HepG2 (cell line): ENCODE data around the gene TRIM54. TPM values are rescaled to one million over a fixed set of nuclear protein-coding genes. Genes with fewer than 3 reads are reported as not detected.

Experiments used
- CC2D1A ChIP-seq: sonication (generic); formaldehyde crosslinking; IDR thresholded peaks from 2 replicates; pipeline ENCODE4 v1.8.1; 2023; ENCODE audit warnings: mild to moderate bottlenecking, missing genetic modification reagents
- ELF1 ChIP-seq: sonication (generic); formaldehyde crosslinking; IDR thresholded peaks from 2 replicates; pipeline ENCODE4 v1.4.0; 2020; ENCODE audit warnings: missing genetic modification reagents
- ESRRA ChIP-seq: sonication (generic); formaldehyde crosslinking; IDR thresholded peaks from 2 replicates; pipeline ENCODE4 v1.5.1; 2020; ENCODE audit warnings: mild to moderate bottlenecking, low read depth, missing genetic modification reagents
- FOXK1 ChIP-seq: sonication (generic); formaldehyde crosslinking; IDR thresholded peaks from 2 replicates; pipeline ENCODE4 v1.4.0; 2020; ENCODE audit warnings: low read depth, missing genetic modification reagents, borderline replicate concordance
- FOXM1 ChIP-seq: sonication (generic); formaldehyde crosslinking; IDR thresholded peaks from 2 replicates; pipeline ENCODE4 v1.5.0; 2020; ENCODE audit warnings: missing genetic modification reagents
- JDP2 ChIP-seq: sonication (generic); formaldehyde crosslinking; IDR thresholded peaks from 2 replicates; pipeline ENCODE4 v1.8.1; 2022; ENCODE audit warnings: missing genetic modification reagents, borderline replicate concordance
- KAT2B ChIP-seq: fragments of 150-350 bp; IDR thresholded peaks from 2 replicates; pipeline ENCODE4 v1.6.1; 2014; ENCODE audit warnings: low read depth, low read length, borderline replicate concordance
- KLF9 ChIP-seq: IDR thresholded peaks from 2 replicates; pipeline ENCODE4 v1.6.1; 2016; ENCODE audit warnings: low read depth
- MAFG ChIP-seq: sonication (generic); formaldehyde crosslinking; IDR thresholded peaks from 2 replicates; pipeline ENCODE4 v1.5.1; 2020; ENCODE audit warnings: mild to moderate bottlenecking, missing genetic modification reagents
- MATR3 ChIP-seq: sonication (generic); formaldehyde crosslinking; IDR thresholded peaks from 2 replicates; pipeline ENCODE4 v1.4.0; 2020; ENCODE audit warnings: missing genetic modification reagents
- PHF5A ChIP-seq: IDR thresholded peaks from one replicate; pipeline ENCODE4 v1.6.1; 2018; ENCODE audit warnings: low read depth, missing genetic modification reagents; ENCODE audit not compliant: unreplicated experiment
- PRPF4 ChIP-seq: fragments of 200-400 bp; formaldehyde crosslinking; IDR thresholded peaks from 2 replicates; pipeline ENCODE4 v1.6.1; 2016; ENCODE audit warnings: low read length, low read depth; ENCODE audit not compliant: poor library complexity, severe bottlenecking
- RARA ChIP-seq: IDR thresholded peaks from 2 replicates; pipeline ENCODE4 v1.6.1; 2016; ENCODE audit warnings: missing genetic modification reagents, missing compliant biosample characterization
- SKI ChIP-seq: fragments of 450-650 bp; IDR thresholded peaks from one replicate; pipeline ENCODE4 v1.6.1; 2018; ENCODE audit warnings: mild to moderate bottlenecking; ENCODE audit not compliant: partially characterized antibody
- SMARCC2 ChIP-seq: fragments of 450-650 bp; IDR thresholded peaks from 2 replicates; pipeline ENCODE4 v1.6.1; 2017; ENCODE audit warnings: antibody characterized with exemption, mild to moderate bottlenecking
- SP1 ChIP-seq, 2 experiments: fragments of 450-650 bp in 1 of 2; sonication (generic) in 1 of 2; formaldehyde crosslinking in 1 of 2; IDR thresholded peaks; 2 replicates each; pipeline versions ENCODE4 v1.4.0 to v1.6.1; 2016 to 2020; ENCODE audit warnings: missing genetic modification reagents in 1 of 2
- U2AF1 ChIP-seq: fragments of 200-400 bp; formaldehyde crosslinking; optimal IDR thresholded peaks from 2 replicates; pipeline ENCODE3; 2017; ENCODE audit warnings: mild to moderate bottlenecking, low read depth, low read length
- XRCC5 ChIP-seq: fragments of 200-400 bp; formaldehyde crosslinking; optimal IDR thresholded peaks from 2 replicates; pipeline ENCODE3; 2017; ENCODE audit warnings: mild to moderate bottlenecking, low read length
- ZBTB7A ChIP-seq: sonication (generic); formaldehyde crosslinking; IDR thresholded peaks from 2 replicates; pipeline ENCODE4 v1.8.0; 2022; ENCODE audit warnings: mild to moderate bottlenecking, missing genetic modification reagents
- ZIK1 ChIP-seq: sonication (generic); formaldehyde crosslinking; IDR thresholded peaks from 2 replicates; pipeline ENCODE4 v1.5.0; 2020; ENCODE audit warnings: mild to moderate bottlenecking, low read depth, missing genetic modification reagents, borderline replicate concordance
- ZNF143 ChIP-seq: sonication (generic); formaldehyde crosslinking; IDR thresholded peaks from 2 replicates; pipeline ENCODE4 v1.4.0; 2020; ENCODE audit warnings: missing genetic modification reagents
- ZNF160 ChIP-seq: sonication (generic); formaldehyde crosslinking; IDR thresholded peaks from 2 replicates; pipeline ENCODE4 v1.8.0; 2022; ENCODE audit warnings: mild to moderate bottlenecking, inconsistent platforms, missing genetic modification reagents
- ZNF234 ChIP-seq: sonication (generic); formaldehyde crosslinking; conservative IDR thresholded peaks from 2 replicates; pipeline ENCODE4 v1.5.1; 2020; ENCODE audit warnings: mild to moderate bottlenecking, missing genetic modification reagents
- ZNF235 ChIP-seq: sonication (generic); formaldehyde crosslinking; IDR thresholded peaks from 2 replicates; pipeline ENCODE4 v1.8.1; 2023; ENCODE audit warnings: mild to moderate bottlenecking, missing genetic modification reagents, borderline replicate concordance
- ZNF24 ChIP-seq: fragments of 450-650 bp; IDR thresholded peaks from 2 replicates; pipeline ENCODE4 v1.6.1; 2017; ENCODE audit warnings: antibody characterized with exemption, mild to moderate bottlenecking
- ZNF292 ChIP-seq: sonication (generic); formaldehyde crosslinking; IDR thresholded peaks from 2 replicates; pipeline ENCODE4 v1.8.1; 2022; ENCODE audit warnings: mild to moderate bottlenecking, low read depth, missing genetic modification reagents, borderline replicate concordance
- ZNF451 ChIP-seq: sonication (generic); formaldehyde crosslinking; IDR thresholded peaks from 2 replicates; pipeline ENCODE4 v1.5.0; 2020; ENCODE audit warnings: mild to moderate bottlenecking, missing genetic modification reagents
- ZNF496 ChIP-seq: sonication (generic); formaldehyde crosslinking; IDR thresholded peaks from 2 replicates; pipeline ENCODE4 v1.8.1; 2023; ENCODE audit warnings: mild to moderate bottlenecking, moderate library complexity, missing genetic modification reagents; ENCODE audit not compliant: insufficient replicate concordance
- ZNF569 ChIP-seq: sonication (generic); formaldehyde crosslinking; IDR thresholded peaks from 2 replicates; pipeline ENCODE4 v1.5.0; 2020; ENCODE audit warnings: mild to moderate bottlenecking, missing genetic modification reagents, moderate library complexity, borderline replicate concordance
- ZNF672 ChIP-seq: sonication (generic); formaldehyde crosslinking; IDR thresholded peaks from 2 replicates; pipeline ENCODE4 v1.8.1; 2022; ENCODE audit warnings: missing genetic modification reagents
- ZNF749 ChIP-seq: sonication (generic); formaldehyde crosslinking; IDR thresholded peaks from 2 replicates; pipeline ENCODE4 v1.8.0; 2022; ENCODE audit warnings: mild to moderate bottlenecking, missing genetic modification reagents, moderate library complexity, borderline replicate concordance
- ZNF784 ChIP-seq: sonication (generic); formaldehyde crosslinking; IDR thresholded peaks from 2 replicates; pipeline ENCODE4 v1.5.1; 2020; ENCODE audit warnings: missing genetic modification reagents, mild to moderate bottlenecking, borderline replicate concordance
- ZNF883 ChIP-seq: sonication (generic); formaldehyde crosslinking; IDR thresholded peaks from 2 replicates; pipeline ENCODE4 v1.5.1; 2020; ENCODE audit warnings: mild to moderate bottlenecking, missing genetic modification reagents; ENCODE audit errors: not compliant biosample characterization
- polyA plus RNA-seq, 8 experiments: library from polyadenylated mRNA; depleted of rRNA in 3 of 8; stranded (reverse) in 7 of 8; unstranded in 1 of 8; fragments of >200 nt; fragmentation: Illumina TruSeq in 4 of 8; extraction: Trizol in 4 of 8; gene quantifications; 2 replicates each; pipeline versions ENCODE4 v1.2.1 to v1.2.3, GENCODE V29; 2011 to 2016; ENCODE audit warnings: low read depth in 4 of 8, missing spikeins in 1 of 8, mixed read lengths in 1 of 8; ENCODE audit not compliant: insufficient read depth in 1 of 8
- total RNA-seq, 5 experiments: library from RNA; depleted of rRNA; stranded (reverse); fragments of >200 nt; fragmentation: Illumina TruSeq; extraction: Trizol; gene quantifications; 2 replicates each; pipeline ENCODE4 v1.2.3, GENCODE V29; 2016; ENCODE audit warnings: low read depth in 1 of 5

The TRIM54 gene
- total and polyA plus RNA-seq, 2 of the 13 experiments (the other 11 are each of a cell fraction or from before 2014, with no cell fraction given), result 0.07 to 0.13 TPM

GRCh38 chr2:27322766-27323595, 40.8 kb downstream of the TRIM54 start, which contains the start of gene MPV17 (continued):
- TF ChIP-seq ZNF234 (CRISPR knock-in tag) (0 out of 2 replicates have a peak, but pooled peaks have one; percentile 33), JDP2 (CRISPR knock-in tag) (no peak), ZBTB7A (CRISPR knock-in tag) (no peak), SMARCC2 (no peak), ZNF784 (CRISPR knock-in tag) (peak; percentile 50; the same call in 1 of the 2 replicates), PRPF4 (no peak), ELF1 (CRISPR knock-in tag) (peak; percentile 83), FOXK1 (CRISPR knock-in tag) (peak; percentile 69), RARA (peak; percentile 18), ZNF569 (CRISPR knock-in tag) (peak; percentile 46; the same call in 1 of the 2 replicates), ZNF749 (CRISPR knock-in tag) (peak; percentile 80), ZNF672 (CRISPR knock-in tag) (no peak), XRCC5 (no peak), ZNF883 (CRISPR knock-in tag) (peak; percentile 14), SP1 (IDR thresholded peaks at IDR 0.05) (no peak), SP1 (CRISPR knock-in tag; IDR thresholded peaks at IDR 0.05) (peak; percentile 96), PHF5A (peak; percentile 57), FOXM1 (CRISPR knock-in tag) (no peak), ZIK1 (CRISPR knock-in tag) (peak; percentile 77; the same call in 1 of the 2 replicates), SKI (no peak), ZNF451 (CRISPR knock-in tag) (peak; percentile 95), ZNF160 (peak; percentile 95), ZNF235 (no peak), MATR3 (CRISPR knock-in tag) (no peak), ZNF143 (CRISPR knock-in tag) (peak; percentile 88), ZNF496 (no peak), ZNF24 (no peak), ESRRA (CRISPR knock-in tag) (no peak), KLF9 (CRISPR knock-in tag) (no peak), ZNF292 (no peak; the same call in 1 of the 2 replicates), U2AF1 (peak; percentile 75), MAFG (CRISPR knock-in tag) (no peak), CC2D1A (no peak), KAT2B (no peak)
